AG04449 (cell line): ENCODE data around the gene APOA1.
A peak's percentile ranks its signal among the peaks of the same experiment; 100 is the strongest.

Experiments
- CTCF ChIA-PET: fragments of 350-600 bp; formaldehyde crosslinking; extraction: SDS; loops from one replicate; lab custom pipeline; 2021; ENCODE audit warnings: antibody characterized with exemption; lab: Yijun Ruan, JAX
- POLR2A ChIA-PET: fragments of 400-600, 350-600 bp; formaldehyde crosslinking; extraction: SDS; loops from one replicate; lab custom pipeline; 2020; ENCODE audit warnings: antibody characterized with exemption, inconsistent platforms; lab: Yijun Ruan, JAX
- DNase-seq: peaks from one replicate; pipeline ENCODE4 v3.0.0-alpha.2; 2010; ENCODE audit warnings: low read depth, low spot score
- H3K4me3 ChIP-seq: 2 replicates; pipeline ENCODE4 v1.5.1; 2011; ENCODE audit warnings: low read depth, mild to moderate bottlenecking, control low read depth, low read length
- TF ChIP-seq, protein P1 (sequence below): IDR thresholded peaks from one replicate; pipeline ENCODE4 v1.5.1; 2011; ENCODE audit warnings: mild to moderate bottlenecking, moderate library complexity, low read length, control low read depth, inconsistent platforms; ENCODE audit not compliant: insufficient read depth; ENCODE audit errors: missing control alignments

Gene APOA1

DNA sequence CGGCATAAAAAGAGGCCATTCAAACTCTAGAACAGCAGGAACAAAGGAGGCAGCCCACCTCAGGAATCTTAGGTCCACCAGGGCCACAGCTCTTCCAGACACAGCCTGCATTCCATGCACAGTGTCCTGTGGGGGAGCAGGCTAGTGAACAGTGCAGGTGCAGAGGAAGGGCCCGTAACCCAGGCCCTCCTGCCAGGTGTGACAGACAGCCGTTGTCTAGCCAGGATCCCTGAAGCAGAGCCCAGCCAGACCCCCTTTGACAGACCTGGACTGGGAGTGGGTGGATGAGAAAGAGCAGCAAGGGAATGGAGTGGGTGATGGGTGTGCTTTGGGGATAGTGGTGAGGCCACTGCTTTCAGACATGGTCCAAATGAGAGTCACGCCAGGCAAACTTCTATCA lies 48.4 kb downstream of the APOA1 start:
- ChIA-PET POLR2A (interaction anchor here (1.0 kb wide), 1 partner anchor 47 kb away, joined by 3 read pairs; no protein-coding TSS in a partner anchor), CTCF (interaction anchor here (0.8 to 12.3 kb wide), 14 partner anchors 9 to 439 kb away, joined by 3 to 472 read pairs (median 10); partner anchors contain the start of genes APOA1, PCSK7 and SIK3)
- no peak overlapping the region for H3K4me3 ChIP-seq
- DNase-seq, result no peak
- TF ChIP-seq, protein P1, sequence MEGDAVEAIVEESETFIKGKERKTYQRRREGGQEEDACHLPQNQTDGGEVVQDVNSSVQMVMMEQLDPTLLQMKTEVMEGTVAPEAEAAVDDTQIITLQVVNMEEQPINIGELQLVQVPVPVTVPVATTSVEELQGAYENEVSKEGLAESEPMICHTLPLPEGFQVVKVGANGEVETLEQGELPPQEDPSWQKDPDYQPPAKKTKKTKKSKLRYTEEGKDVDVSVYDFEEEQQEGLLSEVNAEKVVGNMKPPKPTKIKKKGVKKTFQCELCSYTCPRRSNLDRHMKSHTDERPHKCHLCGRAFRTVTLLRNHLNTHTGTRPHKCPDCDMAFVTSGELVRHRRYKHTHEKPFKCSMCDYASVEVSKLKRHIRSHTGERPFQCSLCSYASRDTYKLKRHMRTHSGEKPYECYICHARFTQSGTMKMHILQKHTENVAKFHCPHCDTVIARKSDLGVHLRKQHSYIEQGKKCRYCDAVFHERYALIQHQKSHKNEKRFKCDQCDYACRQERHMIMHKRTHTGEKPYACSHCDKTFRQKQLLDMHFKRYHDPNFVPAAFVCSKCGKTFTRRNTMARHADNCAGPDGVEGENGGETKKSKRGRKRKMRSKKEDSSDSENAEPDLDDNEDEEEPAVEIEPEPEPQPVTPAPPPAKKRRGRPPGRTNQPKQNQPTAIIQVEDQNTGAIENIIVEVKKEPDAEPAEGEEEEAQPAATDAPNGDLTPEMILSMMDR, result no peak

DNA sequence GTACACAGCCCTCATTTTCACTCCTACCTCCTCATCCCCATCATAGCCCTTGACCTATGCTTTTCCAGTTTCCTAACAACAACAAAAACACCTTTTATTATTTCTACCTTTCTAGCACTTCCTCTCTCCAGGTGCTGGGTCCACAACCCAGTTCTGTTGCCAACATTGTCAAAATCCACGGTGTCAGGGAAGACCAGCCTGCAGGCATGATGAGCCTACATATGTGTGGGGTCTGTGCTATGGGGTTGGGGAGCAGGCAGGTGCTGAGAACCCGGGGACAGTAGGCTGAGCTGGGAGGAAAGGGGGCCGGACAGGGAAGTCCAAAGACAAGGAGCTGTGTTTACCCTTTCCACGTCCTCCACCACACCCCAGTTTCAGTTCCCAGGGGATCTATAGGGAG lies 48.9 kb downstream of the APOA1 start:
- TF ChIP-seq, protein P1, result no peak
- H3K4me3 ChIP-seq, result peak overlapping the region; percentile 77
- no peak for DNase-seq
- ChIA-PET CTCF (interaction anchor here (0.8 to 12.3 kb wide), 11 partner anchors 8 to 439 kb away, joined by 3 to 472 read pairs (median 13); partner anchors contain the start of genes APOA1, PCSK7 and SIK3), POLR2A (interaction anchor here (1.0 to 1.6 kb wide), 4 partner anchors 12 to 310 kb away, joined by 3 to 8 read pairs (median 6); partner anchors contain the start of gene SIK3)

DNA sequence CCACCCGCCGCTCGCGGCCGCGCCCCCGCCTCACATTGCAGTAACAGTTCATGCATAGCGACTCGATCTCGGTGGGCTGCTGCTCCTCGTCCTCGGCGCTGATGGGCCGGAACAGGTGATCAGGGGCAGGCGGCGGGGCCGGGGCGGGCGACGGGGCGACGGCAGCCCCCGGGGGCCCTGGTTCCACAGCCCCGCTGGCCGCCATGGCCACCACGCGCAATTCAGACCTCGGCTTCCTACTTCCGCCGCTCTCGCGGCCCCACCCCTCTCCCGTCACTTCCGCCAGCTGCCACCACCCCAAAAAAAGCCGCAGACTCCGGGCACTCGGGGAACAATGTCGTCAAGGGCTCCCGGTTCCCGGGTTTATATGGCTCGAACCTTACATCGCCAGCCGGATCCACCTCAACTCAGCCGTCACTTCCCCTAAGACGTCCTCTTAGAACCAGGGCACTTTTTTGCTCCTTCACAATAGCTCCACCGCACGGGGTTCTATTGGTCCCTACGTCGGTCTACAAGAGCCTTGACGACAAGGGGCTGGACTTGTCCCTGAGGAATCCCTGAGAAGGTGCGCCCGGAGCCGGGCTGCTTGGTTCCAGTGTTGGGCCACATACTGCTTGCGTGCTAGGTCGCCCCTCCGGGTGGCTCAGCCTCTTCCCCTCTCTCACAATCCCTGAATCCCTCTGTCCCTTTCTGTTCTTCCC lies 49.5 kb downstream of the APOA1 start, which contains the start of gene ZPR1:
TSS of gene ZPR1 (minus strand) at position 238 of the 701 bp plus-strand sequence. CDS start at position 205, 33 bp downstream.
- TF ChIP-seq, protein P1, result no peak
- ChIA-PET CTCF (interaction anchor here (0.7 to 12.3 kb wide), 13 partner anchors 8 to 440 kb away, joined by 3 to 472 read pairs (median 4); partner anchors contain the start of genes APOA1, PCSK7 and SIK3), POLR2A (interaction anchor here (1.1 to 1.6 kb wide), 4 partner anchors 11 to 310 kb away, joined by 3 to 8 read pairs (median 6); partner anchors contain the start of gene SIK3)
- no peak for DNase-seq
- peak within 1 kb of the TSS; percentile 77 for H3K4me3 ChIP-seq

DNA sequence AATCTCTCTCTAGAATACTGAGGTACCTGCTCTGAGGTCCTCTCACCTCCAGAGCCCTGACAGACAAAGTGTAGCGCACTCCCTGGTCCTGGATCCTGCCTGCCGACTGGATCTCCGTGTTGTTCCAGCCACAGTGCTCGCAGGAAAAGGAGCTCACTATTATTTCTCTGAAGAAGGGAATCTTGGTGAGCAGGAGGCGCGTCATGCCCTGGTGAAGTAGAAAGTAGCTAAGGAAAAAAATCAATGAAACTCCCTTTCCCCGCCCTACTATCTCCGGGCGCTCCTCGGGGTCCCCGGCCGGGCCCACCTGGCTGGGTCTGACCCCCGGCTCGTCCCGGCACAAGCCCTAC lies 50.0 kb downstream of the APOA1 start:
- peak overlapping the region; percentile 77 for H3K4me3 ChIP-seq
- POLR2A ChIA-PET, result interaction anchor here (1.1 to 1.6 kb wide), 4 partner anchors 11 to 311 kb away, joined by 3 to 8 read pairs (median 6); partner anchors contain the start of gene SIK3
- DNase-seq, result no peak
- TF ChIP-seq, protein P1, result no peak
- CTCF ChIA-PET, result interaction anchor here (0.7 to 12.3 kb wide), 12 partner anchors 9 to 441 kb away, joined by 3 to 472 read pairs (median 4); partner anchors contain the start of genes APOA1, PCSK7 and SIK3

DNA sequence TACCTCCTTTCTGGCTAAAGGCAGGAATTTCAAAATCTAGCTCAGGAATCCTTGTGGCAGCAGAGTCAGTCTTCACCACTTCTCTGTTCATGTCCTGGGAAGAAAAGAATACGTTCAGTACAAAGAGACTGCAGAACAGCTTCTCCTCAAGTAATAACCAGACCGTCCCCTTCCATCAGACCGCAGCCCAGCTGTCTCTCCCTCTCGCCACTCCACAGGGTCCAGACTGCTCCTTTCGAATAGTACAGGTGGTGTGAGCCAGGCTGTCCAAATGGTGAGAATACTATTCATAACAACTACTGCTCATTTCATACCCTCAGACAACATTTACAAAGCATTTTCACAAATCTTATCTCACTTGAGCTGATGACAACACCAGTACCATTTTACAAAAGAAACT lies 50.5 kb downstream of the APOA1 start:
- CTCF ChIA-PET, result interaction anchor here (1.4 to 12.3 kb wide), 8 partner anchors 9 to 441 kb away, joined by 4 to 472 read pairs (median 8); partner anchors contain the start of genes APOA1, PCSK7 and SIK3
- peak overlapping the region; percentile 77 for H3K4me3 ChIP-seq
- no peak for DNase-seq
- TF ChIP-seq, protein P1, result no peak
- POLR2A ChIA-PET, result interaction anchor here (1.1 to 1.6 kb wide), 5 partner anchors 10 to 311 kb away, joined by 3 to 8 read pairs (median 6); partner anchors contain the start of gene SIK3

DNA sequence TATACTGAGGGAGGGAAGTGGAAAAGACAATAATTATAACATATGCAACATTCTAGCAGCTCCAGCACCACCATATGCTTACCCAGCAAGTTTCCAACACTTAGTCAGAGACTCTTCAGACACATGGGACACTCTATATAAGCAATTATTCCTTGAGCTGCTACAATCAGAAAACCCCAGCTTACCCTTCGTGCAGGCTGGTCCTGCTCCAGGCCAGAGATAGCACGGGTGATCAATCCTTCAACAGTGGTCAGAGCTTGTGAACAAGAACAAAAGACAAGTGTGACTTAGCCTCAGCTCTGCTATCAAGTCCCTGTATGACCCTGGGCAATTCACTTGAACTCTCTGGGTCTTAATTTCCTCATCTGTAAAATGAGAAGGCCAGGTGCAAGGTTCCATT lies 51.1 kb downstream of the APOA1 start:
- ChIA-PET CTCF (interaction anchor here (1.4 to 12.3 kb wide), 8 partner anchors 9 to 442 kb away, joined by 4 to 472 read pairs (median 8); partner anchors contain the start of genes APOA1, PCSK7 and SIK3), POLR2A (interaction anchor here (1.1 kb wide), 1 partner anchor 68 kb away, joined by 3 read pairs; no protein-coding TSS in a partner anchor)
- H3K4me3 ChIP-seq, result peak overlapping the region; percentile 77
- TF ChIP-seq, protein P1, result no peak
- DNase-seq, result no peak
